GM12891 (cell line): ENCODE measurements around the gene HYPK.
"Not testable (repeated sequence)": the region's sequence is repeated elsewhere in the genome, so short reads cannot be mapped to it uniquely, and the experiment has no call there.

Experiments
- DNase-seq: peaks from one replicate; pipeline ENCODE4 v3.0.0; 2011; ENCODE audit warnings: low spot score; ENCODE audit not compliant: insufficient read length
- FAIRE-seq: peaks from 2 replicates; lab custom pipeline; 2011; peaks lifted over from hg19 to GRCh38; lab: Jason Lieb, UNC
- PAX5 ChIP-seq: IDR thresholded peaks from 2 replicates; pipeline ENCODE4 v1.6.1; 2011; ENCODE audit warnings: low read length, moderate library complexity, mild to moderate bottlenecking; ENCODE audit not compliant: insufficient read depth, severe bottlenecking
- POLR2A ChIP-seq: IDR thresholded peaks from 2 replicates; pipeline ENCODE4 v1.6.1; 2011; ENCODE audit warnings: low read depth, low read length, control low read depth
- POLR2AphosphoS5 ChIP-seq: IDR thresholded peaks from 2 replicates; pipeline ENCODE4 v1.6.1; 2011; ENCODE audit warnings: low read depth, low read length, control low read depth
- POU2F2 ChIP-seq: IDR thresholded peaks from 2 replicates; pipeline ENCODE4 v1.6.1; 2011; ENCODE audit warnings: low read depth, mild to moderate bottlenecking, control low read depth, low read length, moderate library complexity
- SPI1 ChIP-seq: IDR thresholded peaks from 2 replicates; pipeline ENCODE4 v1.6.1; 2011; ENCODE audit warnings: low read depth, low read length, control low read depth
- TAF1 ChIP-seq: IDR thresholded peaks from 2 replicates; pipeline ENCODE4 v1.6.1; 2011; ENCODE audit warnings: low read depth, low read length, control low read depth

HYPK gene

DNA sequence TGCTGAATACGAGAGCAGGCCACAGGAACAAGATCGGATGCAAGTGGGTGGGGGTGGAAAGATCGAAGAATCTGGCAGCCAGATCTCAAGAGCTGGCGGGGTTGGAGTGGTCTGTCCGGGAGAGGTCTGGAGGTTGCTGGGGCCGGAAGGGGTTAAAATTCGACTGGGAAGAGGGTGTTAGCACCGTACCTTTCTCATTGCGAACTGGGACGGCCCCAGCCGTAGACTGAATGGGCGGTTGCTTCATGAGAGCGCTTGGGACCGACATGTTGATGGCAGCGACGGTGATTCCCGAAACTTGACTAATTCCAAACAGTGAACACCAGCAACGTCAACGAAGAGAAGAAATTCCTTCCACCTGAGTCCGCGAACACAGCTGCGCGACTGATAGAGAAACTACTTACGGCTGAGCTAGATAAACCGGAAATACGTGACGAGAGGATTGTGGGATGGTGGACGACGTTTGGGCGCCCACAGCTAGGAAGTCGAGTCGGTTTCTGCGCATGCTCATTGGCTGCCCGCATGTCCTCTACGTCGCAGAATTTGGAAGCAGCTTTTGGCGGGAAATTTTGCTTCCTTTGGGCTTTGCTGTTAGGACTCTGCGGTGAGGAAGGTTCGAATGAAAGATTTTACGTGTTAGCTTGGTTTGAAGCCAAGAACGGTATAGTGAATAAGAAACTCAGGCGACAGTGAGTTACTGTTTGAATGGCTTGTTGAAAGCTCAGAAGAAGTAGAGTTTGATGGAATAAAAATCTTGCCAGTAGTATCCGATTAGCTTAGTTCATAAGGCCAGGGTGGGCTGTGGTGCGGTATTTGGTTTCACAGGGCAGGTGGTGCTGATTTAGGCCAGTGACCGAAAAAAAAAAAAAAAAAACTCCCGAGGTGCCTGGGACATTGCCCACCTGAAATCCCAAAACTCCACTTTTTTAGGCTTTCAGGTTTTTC lies 24.2 kb downstream of the HYPK start, which contains the start of gene MFAP1:
Gene MFAP1 (minus strand): TSS at position 389 of the 945 bp plus-strand sequence. CDS start 121 bp downstream, at position 268.
- FAIRE-seq = peak; percentile 97

GRCh38 chr15:43825305-43825704 lies 24.9 kb downstream of the HYPK start:
- FAIRE-seq, DNase-seq: not testable (repeated sequence)

More for the DNA sequence above, 24.2 kb downstream of the HYPK start, which contains the start of gene MFAP1:
- no peak for TF ChIP-seq SPI1
- TF ChIP-seq POLR2A = peak; percentile 98
- TF ChIP-seq PAX5 = no peak
- peak; percentile 95 for TF ChIP-seq TAF1
- peak; percentile 99 for TF ChIP-seq POLR2AphosphoS5
- TF ChIP-seq POU2F2 = 0 out of 2 replicates have a peak, but pooled peaks have one; percentile 20
- peak; percentile 77 for DNase-seq

DNA sequence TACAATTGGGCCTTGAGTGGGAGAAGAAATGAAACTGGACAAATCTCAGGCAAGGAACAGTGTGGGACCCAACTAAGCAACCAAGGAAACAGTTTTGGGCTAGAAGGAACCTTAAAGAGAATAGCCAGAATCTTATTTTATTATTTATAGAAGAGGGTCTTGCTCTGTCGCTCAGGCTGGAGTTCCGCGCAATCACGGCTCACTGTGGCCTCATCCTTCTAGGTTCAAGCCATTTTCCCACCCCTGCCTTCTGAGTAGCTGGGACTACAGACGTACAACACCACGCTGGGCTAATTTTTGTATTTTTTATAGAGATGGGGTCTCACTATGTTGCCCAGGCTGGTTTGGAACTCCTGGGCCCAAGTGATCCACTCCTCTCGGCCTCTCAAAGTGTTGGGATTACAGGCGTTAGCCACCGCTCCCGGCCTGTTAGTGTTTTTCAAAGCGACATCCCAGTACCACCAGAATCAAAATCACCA lies 25.7 kb downstream of the HYPK start:
- no peak for TF ChIP-seq SPI1
- TF ChIP-seq TAF1 = no peak
- no peak for TF ChIP-seq POLR2A
- no peak for TF ChIP-seq POU2F2
- no peak for TF ChIP-seq POLR2AphosphoS5
- no peak for TF ChIP-seq PAX5
- no peak for FAIRE-seq
- DNase-seq = no peak

DNA sequence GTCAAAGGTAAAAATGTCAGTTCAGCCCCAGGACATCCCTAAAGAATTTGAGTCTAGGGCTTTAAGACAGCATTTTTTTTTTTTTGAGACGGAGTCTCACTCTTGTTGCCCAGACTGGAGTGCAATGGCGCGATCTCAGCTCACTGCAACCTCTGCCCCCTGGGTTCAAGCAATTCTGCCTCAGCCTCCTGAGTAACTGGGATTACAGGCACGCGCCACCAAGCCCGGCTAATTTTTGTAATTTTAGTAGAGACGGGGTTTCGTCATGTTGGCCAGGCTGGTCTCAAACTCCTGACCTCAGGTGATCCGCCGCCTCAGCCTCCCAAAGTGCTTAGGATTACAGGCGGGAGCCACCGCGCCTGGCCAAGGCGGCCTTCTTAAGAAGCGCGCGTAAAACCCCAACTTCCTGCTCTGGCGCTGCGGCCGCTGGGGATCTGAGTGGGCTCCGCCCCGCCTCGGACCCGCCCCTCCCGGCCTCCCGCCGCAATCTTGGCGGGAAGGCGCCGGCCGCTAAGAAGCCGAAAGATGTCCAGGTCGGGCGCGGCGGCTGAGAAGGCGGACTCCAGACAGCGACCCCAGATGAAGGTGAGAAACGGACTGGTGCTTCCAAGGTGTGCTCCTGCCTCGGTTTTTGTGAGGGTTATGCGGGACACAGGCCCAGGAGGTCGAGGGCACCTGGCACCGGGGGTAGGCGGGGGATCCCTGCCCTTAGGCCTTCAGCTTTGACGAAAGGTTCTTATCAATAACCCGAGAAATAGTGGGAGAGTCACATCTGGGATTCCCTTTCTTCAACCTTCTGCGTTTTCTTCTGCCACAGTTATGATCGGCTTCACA lies 26.3 kb downstream of the HYPK start, which contains the start of gene WDR76:
Gene WDR76 (plus strand): TSS at position 495 of the 834 bp plus-strand sequence. CDS start 31 bp downstream, at position 526.
- TF ChIP-seq TAF1 (0 out of 2 replicates have a peak, but pooled peaks have one; percentile 12), POU2F2 (no peak), SPI1 (no peak), PAX5 (no peak), POLR2A (0 out of 2 replicates have a peak, but pooled peaks have one; percentile 38), POLR2AphosphoS5 (no peak)
- DNase-seq = peak; percentile 67
- FAIRE-seq = peak; percentile 38

GRCh38 chr15:43828061-43828657 lies 27.8 kb downstream of the HYPK start:
- FAIRE-seq = no peak
- DNase-seq = no peak
- TF ChIP-seq POU2F2 = no peak
- no peak for TF ChIP-seq POLR2AphosphoS5
- TF ChIP-seq PAX5 = no peak
- TF ChIP-seq POLR2A = no peak
- TF ChIP-seq TAF1 = no peak
- TF ChIP-seq SPI1 = no peak

DNA sequence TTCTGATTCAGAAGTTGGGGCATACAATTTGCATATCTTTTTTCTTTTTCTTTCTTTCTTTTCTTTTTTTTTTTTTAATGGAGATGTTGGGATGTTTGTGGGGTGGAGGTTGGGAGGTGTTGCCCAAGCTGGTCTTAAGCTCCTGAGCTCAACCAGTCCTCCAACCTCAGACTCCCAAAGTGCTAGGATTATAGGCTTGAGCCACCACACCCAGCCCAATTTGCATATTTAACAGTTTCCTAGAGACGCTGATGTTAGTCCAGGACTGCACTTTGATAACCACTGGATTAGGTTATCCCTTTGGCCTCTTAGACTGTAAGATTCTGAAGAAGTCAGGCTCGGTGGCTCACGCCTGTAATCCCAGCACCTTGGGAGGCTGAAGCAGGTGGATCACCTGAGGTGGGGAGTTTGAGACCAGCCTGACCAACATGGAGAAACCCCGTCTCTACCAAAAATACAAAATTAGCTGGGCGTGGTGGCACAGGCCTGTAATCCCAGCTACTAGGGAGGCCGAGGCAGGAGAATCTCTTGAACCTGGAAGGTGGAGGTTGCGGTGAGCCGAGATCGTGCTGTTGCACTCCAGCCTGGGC lies 29.6 kb downstream of the HYPK start:
- FAIRE-seq, DNase-seq: not testable (repeated sequence)
- TF ChIP-seq POU2F2 = peak; percentile 68; the same call in 1 of the 2 replicates

DNA sequence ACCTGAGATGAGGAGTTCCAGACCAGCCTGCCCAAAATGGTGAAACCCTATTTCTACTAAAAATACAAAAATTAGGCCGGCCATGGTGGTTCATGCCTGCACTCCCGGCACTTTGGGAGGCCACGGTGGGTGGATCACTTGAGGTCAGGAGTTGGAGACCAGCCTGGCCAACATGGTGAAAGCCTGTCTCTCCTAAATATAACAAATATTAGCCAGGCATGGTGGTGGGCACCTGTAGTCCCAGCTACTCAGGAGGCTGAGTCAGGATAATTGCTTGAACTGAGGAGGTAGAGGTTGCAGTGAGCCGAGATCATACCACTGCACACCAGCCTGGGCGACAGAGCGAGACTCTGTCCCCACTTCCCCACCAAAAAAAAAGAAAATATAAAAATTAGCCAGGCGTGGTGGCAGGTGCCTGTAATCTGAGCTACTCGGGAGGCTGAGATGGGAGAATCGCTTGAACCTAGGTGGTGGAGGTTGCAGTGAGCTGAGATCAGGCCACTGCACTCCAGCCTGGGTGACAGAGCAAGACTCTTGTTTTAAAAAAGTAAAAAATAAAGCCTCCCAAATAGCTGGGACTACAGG lies 30.4 kb downstream of the HYPK start:
- not testable (repeated sequence) for DNase-seq, FAIRE-seq

GRCh38 chr15:43831519-43832052 lies 31.2 kb downstream of the HYPK start:
- DNase-seq, FAIRE-seq: not testable (repeated sequence)

DNA sequence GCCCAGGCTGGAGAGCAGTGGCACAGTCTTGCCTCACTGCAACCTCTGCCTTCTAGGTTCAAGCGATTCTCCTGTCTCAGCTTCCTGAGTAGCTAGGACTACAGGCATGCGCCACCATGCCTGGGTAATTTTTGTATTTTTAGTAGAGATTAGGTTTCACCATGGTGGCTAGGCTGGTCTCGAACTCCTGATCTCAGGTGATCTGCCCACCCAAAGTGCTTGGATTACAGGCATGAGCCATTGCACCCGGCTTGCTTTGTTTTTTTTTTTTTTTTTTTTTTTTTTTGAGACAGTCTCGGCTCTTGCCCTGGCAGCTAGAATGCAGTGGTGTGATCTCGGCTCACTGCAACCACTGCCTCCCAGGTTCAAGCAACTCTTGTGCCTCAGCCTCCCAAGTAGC lies 32.1 kb downstream of the HYPK start:
- DNase-seq, FAIRE-seq: not testable (repeated sequence)
